ENCODE measurements around the gene TCIRG1.

GRCh38 chr11:68071281-68072048, 32.6 kb downstream of the TCIRG1 start:
- TF ChIP-seq, protein P1, sequence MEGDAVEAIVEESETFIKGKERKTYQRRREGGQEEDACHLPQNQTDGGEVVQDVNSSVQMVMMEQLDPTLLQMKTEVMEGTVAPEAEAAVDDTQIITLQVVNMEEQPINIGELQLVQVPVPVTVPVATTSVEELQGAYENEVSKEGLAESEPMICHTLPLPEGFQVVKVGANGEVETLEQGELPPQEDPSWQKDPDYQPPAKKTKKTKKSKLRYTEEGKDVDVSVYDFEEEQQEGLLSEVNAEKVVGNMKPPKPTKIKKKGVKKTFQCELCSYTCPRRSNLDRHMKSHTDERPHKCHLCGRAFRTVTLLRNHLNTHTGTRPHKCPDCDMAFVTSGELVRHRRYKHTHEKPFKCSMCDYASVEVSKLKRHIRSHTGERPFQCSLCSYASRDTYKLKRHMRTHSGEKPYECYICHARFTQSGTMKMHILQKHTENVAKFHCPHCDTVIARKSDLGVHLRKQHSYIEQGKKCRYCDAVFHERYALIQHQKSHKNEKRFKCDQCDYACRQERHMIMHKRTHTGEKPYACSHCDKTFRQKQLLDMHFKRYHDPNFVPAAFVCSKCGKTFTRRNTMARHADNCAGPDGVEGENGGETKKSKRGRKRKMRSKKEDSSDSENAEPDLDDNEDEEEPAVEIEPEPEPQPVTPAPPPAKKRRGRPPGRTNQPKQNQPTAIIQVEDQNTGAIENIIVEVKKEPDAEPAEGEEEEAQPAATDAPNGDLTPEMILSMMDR (IDR thresholded peaks at IDR 0.05), result no peak
- TF ChIP-seq NFYB (CRISPR knock-in tag; conservative IDR thresholded peaks at IDR 0.05; ENCODE audit: low read depth) (no peak), FOXP1 (CRISPR knock-in tag; IDR thresholded peaks at IDR 0.05; ENCODE audit: borderline replicate concordance) (no peak), GABPB1 (CRISPR knock-in tag; IDR thresholded peaks at IDR 0.05) (no peak), ZNF512 (CRISPR knock-in tag; IDR thresholded peaks at IDR 0.05; ENCODE audit: borderline replicate concordance) (no peak), FOXJ3 (CRISPR knock-in tag; IDR thresholded peaks at IDR 0.05; ENCODE audit: borderline replicate concordance) (no peak), KAT7 (CRISPR knock-in tag; IDR thresholded peaks at IDR 0.05; ENCODE audit: borderline replicate concordance) (no peak), ZNF138 (CRISPR knock-in tag; conservative IDR thresholded peaks at IDR 0.05) (no peak), NFATC4 (CRISPR knock-in tag; IDR thresholded peaks at IDR 0.05) (no peak)
- TF ChIP-seq, protein P2, sequence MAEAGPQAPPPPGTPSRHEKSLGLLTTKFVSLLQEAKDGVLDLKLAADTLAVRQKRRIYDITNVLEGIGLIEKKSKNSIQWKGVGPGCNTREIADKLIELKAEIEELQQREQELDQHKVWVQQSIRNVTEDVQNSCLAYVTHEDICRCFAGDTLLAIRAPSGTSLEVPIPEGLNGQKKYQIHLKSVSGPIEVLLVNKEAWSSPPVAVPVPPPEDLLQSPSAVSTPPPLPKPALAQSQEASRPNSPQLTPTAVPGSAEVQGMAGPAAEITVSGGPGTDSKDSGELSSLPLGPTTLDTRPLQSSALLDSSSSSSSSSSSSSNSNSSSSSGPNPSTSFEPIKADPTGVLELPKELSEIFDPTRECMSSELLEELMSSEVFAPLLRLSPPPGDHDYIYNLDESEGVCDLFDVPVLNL (CRISPR knock-in tag; IDR thresholded peaks at IDR 0.05; ENCODE audit: borderline replicate concordance, low read depth), result no peak
- TF ChIP-seq, protein P3, sequence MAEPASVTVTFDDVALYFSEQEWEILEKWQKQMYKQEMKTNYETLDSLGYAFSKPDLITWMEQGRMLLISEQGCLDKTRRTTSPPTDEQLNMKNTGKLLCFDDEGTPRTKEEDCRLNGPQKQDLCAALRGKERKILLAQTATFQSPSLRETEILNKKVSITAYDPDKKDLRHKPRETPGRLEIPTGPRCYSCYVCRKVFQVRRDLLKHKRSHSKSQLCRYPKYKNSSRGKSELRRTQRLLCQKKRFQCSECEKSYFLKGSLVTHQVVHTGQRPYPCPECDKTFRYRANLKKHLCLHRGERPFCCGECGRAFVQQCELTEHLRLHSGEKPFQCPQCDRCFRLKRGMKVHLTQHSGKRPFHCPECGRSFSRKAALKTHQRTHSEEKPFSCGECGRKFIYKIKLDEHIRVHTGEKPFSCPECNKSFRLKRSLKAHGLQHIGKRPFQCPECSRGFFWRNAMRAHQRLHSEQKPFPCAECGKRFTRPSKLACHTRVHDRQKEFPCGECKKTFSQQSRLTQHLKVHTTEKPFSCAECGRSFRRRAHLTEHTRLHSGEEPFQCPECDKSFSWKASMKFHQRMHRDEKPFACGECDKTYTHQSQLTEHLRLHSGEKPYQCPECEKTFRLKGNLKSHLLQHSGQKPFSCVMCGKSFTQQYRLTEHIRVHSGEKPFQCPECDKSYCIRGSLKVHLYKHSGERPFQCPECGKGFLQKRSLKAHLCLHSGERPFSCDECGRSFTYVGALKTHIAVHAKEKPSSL (CRISPR knock-in tag; conservative IDR thresholded peaks at IDR 0.05), result no peak

Measured in WTC11 (cell line).